ENCODE data around the gene PKP3.

Gene PKP3

DNA sequence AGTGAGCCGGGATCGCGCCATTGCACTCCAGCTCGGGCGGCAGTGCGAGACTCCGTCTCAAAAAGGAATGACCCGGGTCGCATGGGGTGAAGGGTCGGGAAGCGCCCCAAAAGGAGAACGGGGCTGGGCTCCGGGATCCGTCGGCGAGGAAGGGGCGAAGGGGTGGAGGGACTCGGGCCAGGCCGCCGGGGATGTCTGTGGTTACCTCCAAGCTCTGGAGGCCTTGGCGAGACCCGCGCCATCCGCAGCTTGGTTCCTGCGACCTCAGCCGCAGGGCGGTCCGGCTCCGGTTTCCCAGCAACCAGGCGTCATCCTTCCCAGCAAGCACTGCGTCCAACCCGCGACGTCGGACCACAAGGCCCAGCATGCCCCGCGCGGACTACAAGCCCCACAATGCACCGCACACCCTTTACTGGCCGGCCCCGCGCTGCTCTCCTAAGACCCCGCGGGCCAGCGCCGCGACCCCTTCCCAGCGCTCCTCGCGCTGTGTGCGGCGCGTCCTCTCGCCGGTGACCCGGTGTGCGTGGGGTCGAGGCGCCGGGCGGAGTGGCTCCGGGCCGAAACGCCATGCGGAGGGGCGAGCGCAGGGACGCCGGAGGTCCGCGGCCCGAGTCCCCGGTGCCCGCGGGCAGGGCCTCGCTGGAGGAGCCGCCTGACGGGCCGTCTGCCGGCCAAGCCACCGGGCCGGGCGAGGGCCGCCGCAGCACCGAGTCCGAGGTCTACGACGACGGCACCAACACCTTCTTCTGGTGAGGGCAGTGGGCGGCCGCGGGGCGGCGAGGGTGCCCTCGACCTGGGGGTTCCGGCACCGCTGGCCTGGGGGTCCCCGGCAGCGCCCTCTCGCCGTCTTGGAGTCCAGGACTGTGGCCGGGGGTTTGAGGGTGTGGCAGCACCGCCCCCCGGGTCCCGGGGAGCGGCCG is 56.1 kb downstream of the PKP3 start, which contains the start of gene PTDSS2:
TSS of gene PTDSS2 (plus strand) at position 391 of the 920 bp plus-strand sequence. CDS start at position 568, 177 bp downstream.
- peak within 1 kb of the TSS; percentile 86 to 96 for H3K4me3 Mint-ChIP-seq
- H3K9me3 Mint-ChIP-seq = no peaks in the 10 kb centered on the region
- H3K27ac Mint-ChIP-seq = peak within 1 kb of the TSS; percentile 98
- H3K4me1 Mint-ChIP-seq = peaks cover 32 to 39% of the 10 kb centered on the region in 2 donors
- peak; percentile 86 to 88 for ATAC-seq (replicated peaks)
- H3K27me3 Mint-ChIP-seq = no peaks in the 10 kb centered on the region
- H3K36me3 Mint-ChIP-seq = peaks cover 26 to 29% of the 10 kb centered on the region in 2 donors
- peak; percentile 90 for DNase-seq

DNA sequence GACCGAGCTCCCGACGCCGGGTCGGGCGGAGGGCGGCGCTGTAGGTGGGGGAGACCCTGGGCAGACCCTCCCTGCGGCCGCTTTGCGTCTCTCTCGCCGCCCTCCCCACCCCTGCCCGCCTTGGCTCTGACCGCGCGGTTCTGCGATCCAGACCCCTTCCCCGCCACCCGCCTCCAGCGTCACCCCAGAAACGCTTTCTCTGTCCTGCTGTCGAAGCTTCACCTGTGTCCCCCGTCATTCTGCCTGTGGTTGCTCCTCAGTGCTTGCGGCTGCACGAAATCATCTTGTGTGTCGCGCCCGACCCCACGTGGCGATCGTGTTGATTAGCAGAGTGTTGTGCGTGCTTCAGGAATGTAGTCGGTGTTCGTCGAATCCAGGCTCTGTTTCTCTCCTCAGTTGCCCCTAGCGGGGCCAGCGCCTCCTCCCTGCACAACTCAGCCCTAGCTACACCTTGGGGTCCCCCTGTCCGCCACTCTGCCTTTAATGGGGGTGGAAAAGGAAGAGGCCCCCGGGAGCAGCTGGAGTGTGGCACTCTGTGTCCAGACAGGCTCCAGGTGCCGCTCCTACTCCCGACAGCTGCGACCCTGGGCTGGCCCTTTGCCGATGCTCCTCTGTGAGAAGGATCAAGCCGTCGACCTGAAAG is 56.9 kb downstream of the PKP3 start:
- H3K27me3 Mint-ChIP-seq = no peaks in the 10 kb centered on the region

DNA sequence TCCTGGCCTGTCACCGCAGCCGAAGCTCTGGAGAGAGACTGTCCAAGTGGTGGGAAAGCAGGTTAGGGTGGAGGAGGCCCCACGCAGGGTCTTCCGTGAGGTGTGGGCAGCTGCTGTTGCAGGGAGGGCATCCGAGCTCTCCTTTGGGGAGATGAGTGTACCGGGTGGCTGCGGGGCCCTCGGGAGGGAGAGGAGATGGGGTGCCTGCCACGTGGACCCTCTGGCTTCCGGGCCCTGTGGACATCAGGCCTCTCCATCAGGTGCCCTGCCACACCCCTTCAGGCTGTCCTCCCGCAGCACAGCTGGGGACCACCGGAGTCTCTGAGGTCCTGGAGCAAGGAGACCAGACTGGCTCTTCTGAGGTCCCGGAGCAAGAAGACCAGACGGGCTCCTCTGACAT is 57.7 kb downstream of the PKP3 start:
- no peak for DNase-seq

More for the DNA sequence above, 56.9 kb downstream of the PKP3 start:
- Mint-ChIP-seq H3K4me1 (peaks cover 32 to 46% of the 10 kb centered on the region in 2 donors), H3K27ac (peak overlapping the region; percentile 96), H3K9me3 (no peaks in the 10 kb centered on the region), H3K36me3 (peaks cover 26 to 35% of the 10 kb centered on the region in 2 donors), H3K4me3 (peak overlapping the region; percentile 86 to 94)
- ATAC-seq (replicated peaks) (peak; percentile 30 to 34), DNase-seq (peak; percentile 62)

DNA sequence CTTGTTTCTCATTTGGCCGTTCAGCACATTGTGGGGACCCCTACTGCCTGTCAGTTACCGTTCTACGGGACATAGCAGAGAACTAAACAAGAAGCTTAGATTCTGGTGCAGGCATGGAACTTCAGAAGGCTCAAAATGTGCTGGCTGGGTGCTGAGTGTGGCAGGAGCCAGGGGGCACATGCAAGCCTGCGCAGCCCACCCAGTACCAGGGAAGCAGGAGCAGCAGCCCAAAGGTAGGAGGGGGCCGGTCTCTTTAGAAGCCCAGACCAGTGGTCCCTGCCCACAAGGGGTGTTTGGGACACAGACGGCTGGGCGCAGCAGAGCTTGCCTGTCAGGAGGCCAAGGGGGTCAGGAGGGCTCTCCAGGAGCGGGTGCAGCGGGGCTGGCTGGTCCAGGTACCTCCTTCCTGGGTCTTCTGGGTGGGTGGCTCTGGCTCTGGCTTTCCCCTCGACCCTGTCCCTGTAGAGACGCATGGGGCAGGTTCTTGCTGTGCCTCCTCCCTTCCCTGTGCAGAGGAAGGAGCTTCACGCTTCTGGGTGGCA is 58.3 kb downstream of the PKP3 start:
- no peak for ATAC-seq (replicated peaks)
- H3K9me3 Mint-ChIP-seq = no peaks in the 10 kb centered on the region
- H3K27ac Mint-ChIP-seq = peak overlapping the region; percentile 56
- H3K4me1 Mint-ChIP-seq = peaks cover 42 to 58% of the 10 kb centered on the region in 2 donors
- no peak for DNase-seq
- H3K4me3 Mint-ChIP-seq = peak overlapping the region in 1 of 2 donors; percentile 86
- no peaks in the 10 kb centered on the region for H3K27me3 Mint-ChIP-seq
- peaks cover 32 to 42% of the 10 kb centered on the region in 2 donors for H3K36me3 Mint-ChIP-seq

More for the DNA sequence above, 57.7 kb downstream of the PKP3 start:
- Mint-ChIP-seq H3K27me3 (no peaks in the 10 kb centered on the region), H3K4me1 (peaks cover 37 to 52% of the 10 kb centered on the region in 2 donors), H3K9me3 (no peaks in the 10 kb centered on the region), H3K36me3 (peaks cover 29 to 39% of the 10 kb centered on the region in 2 donors), H3K4me3 (peak overlapping the region; percentile 86 to 94), H3K27ac (peak overlapping the region; percentile 96)
- ATAC-seq (replicated peaks) = no peak

DNA sequence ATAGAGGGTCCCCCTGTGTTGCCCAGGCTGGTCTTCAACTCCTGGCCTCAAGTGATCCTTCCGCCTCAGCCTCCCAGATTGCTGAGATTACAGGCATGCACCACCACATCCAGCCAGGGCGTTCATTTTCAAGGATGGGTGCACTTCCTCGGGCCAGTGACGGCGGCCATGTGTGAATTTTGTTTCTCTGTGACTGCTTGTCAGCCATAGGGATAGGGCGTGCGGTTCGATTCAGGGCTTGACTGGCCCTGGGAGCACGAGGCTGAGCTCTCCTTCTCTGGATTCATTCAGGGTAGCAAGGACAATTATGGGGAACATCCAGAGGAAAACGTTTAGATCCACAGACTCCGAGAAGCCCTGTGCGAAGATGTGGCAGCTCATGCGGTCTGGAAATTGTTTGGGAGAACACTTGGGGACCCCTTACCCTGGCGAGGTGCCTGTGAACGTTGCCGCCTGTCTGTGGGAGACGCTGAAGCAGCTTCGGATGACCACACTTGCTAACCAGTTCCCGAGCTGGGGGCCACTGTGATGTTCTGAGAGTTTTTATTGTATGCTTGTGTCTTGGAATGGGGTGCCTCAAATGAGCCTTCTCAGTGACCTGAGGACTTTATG is 59.0 kb downstream of the PKP3 start:
- Mint-ChIP-seq H3K4me3 (no peak overlapping the region), H3K4me1 (peaks cover 48 to 62% of the 10 kb centered on the region in 2 donors), H3K27ac (peak overlapping the region; percentile 31), H3K27me3 (no peaks in the 10 kb centered on the region), H3K9me3 (no peaks in the 10 kb centered on the region), H3K36me3 (peaks cover 32 to 49% of the 10 kb centered on the region in 2 donors)
- ATAC-seq (replicated peaks) (no peak), DNase-seq (no peak)

DNA sequence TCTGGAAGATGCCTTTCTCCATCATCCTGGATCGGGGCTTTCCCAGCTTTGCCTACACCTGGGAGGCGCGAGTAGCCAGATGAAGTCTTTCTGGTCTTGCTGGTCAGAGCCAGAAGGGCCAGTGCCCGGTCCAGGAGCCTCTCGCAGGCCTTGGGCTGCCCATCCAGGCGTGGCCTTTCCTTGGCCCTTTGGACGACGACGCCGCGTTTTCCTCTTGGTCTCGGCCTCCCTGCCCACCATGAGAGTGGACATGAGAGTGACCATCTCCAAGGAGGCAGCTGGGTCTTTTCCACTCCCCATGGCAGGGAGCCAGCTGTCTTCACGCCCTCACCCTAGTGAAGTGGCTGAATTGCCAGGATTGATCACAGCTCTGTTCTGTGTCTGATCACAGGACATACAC is 59.6 kb downstream of the PKP3 start:
- DNase-seq (no peak), ATAC-seq (replicated peaks) (no peak)
- H3K27ac Mint-ChIP-seq = no peak overlapping the region
- no peak overlapping the region for H3K4me3 Mint-ChIP-seq
- H3K9me3 Mint-ChIP-seq = no peaks in the 10 kb centered on the region
- no peaks in the 10 kb centered on the region for H3K27me3 Mint-ChIP-seq
- H3K36me3 Mint-ChIP-seq = peaks cover 32 to 49% of the 10 kb centered on the region in 2 donors
- peaks cover 45 to 60% of the 10 kb centered on the region in 2 donors for H3K4me1 Mint-ChIP-seq

DNA sequence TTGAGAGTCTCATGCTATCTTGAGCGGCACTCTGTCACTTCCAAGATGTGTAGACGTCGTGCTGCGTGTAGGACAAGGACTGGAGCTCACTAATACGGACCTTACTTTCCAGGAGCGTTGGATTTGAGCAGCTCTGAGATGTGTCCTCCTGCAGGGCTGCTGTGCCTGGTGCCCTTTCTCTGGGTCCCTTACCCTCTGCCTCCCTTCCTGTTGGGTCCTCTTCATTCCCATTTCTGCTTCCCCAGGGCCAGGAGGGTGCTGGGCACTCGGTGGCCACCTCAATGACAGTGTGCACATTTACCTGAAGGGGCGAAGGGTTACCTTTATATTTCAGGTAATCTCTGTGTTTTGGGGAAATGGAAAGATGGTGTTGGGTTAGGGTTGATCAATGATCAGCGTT is 60.0 kb downstream of the PKP3 start:
- Mint-ChIP-seq H3K27ac (no peak overlapping the region), H3K4me1 (peaks cover 42 to 55% of the 10 kb centered on the region in 2 donors), H3K4me3 (no peak overlapping the region), H3K9me3 (no peaks in the 10 kb centered on the region), H3K36me3 (peaks cover 35 to 49% of the 10 kb centered on the region in 2 donors), H3K27me3 (no peaks in the 10 kb centered on the region)
- DNase-seq = no peak
- no peak for ATAC-seq (replicated peaks)
